Type B pancreatic cell (in vitro differentiated cells): ENCODE data around the gene LEO1. TPM values are rescaled to one million over a fixed set of nuclear protein-coding genes. Genes with fewer than 3 reads are reported as not detected.

ENCODE experiments used
- DNase-seq: peaks from one replicate; pipeline ENCODE4 v3.0.0; 2021; ENCODE audit warnings: mixed read lengths; ENCODE audit not compliant: unreplicated experiment; ENCODE audit errors: extremely low spot score
- H3K27ac Mint-ChIP-seq: 2 replicates; pipeline ENCODE4 v1.8.0; 2021; ENCODE audit warnings: mild to moderate bottlenecking, mixed read lengths
- H3K27me3 Mint-ChIP-seq: 2 replicates; pipeline ENCODE4 v1.8.0; 2021; ENCODE audit warnings: mixed read lengths
- H3K36me3 Mint-ChIP-seq: 2 replicates; pipeline ENCODE4 v1.8.0; 2021; ENCODE audit warnings: mixed read lengths
- H3K4me1 Mint-ChIP-seq: one replicate; pipeline ENCODE4 v1.8.0; 2021; ENCODE audit warnings: mixed read lengths; ENCODE audit not compliant: unreplicated experiment
- H3K4me3 Mint-ChIP-seq: 2 replicates; pipeline ENCODE4 v1.8.0; 2021; ENCODE audit warnings: mild to moderate bottlenecking, mixed read lengths
- H3K9me3 Mint-ChIP-seq: 2 replicates; pipeline ENCODE4 v1.8.0; 2021; ENCODE audit warnings: mixed read lengths
- total RNA-seq: library from RNA; stranded (reverse); gene quantifications from 2 replicates; pipeline ENCODE4 v1.2.1, GENCODE V29; 2021; ENCODE audit warnings: low replicate concordance
- TF ChIP-seq, protein P1 (sequence below): fragments of 200-600 bp; sonication (generic); conservative IDR thresholded peaks from 2 replicates; pipeline ENCODE4 v1.5.0; 2021; ENCODE audit warnings: antibody characterized with exemption, mild to moderate bottlenecking

The LEO1 gene
- total RNA-seq, 1 donor from 2014 or later, result 30.0 TPM

DNA sequence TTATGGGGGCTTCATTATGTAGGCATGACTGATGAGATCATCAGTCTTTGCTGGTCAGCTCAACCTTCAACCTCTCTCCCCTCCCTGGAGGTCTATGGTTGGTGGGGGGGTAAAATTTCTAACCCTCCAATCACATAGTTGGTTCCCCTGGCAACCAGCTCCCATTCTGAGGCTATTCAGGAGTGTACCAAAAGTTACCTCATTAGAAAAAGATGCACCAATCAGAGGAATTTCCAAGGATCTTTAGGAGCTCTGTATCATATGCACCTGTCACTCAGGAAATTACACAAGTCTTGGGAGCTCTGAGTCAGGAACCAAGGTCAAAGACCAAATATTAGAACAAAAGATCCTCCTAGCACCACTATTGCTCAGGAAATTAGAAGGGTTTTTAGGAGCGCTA is 21.4 kb upstream of the LEO1 start:
- H3K4me1 Mint-ChIP-seq, result no peaks in the 10 kb centered on the region
- no peaks in the 10 kb centered on the region for H3K9me3 Mint-ChIP-seq
- no peak overlapping the region for H3K4me3 Mint-ChIP-seq
- TF ChIP-seq, protein P1, sequence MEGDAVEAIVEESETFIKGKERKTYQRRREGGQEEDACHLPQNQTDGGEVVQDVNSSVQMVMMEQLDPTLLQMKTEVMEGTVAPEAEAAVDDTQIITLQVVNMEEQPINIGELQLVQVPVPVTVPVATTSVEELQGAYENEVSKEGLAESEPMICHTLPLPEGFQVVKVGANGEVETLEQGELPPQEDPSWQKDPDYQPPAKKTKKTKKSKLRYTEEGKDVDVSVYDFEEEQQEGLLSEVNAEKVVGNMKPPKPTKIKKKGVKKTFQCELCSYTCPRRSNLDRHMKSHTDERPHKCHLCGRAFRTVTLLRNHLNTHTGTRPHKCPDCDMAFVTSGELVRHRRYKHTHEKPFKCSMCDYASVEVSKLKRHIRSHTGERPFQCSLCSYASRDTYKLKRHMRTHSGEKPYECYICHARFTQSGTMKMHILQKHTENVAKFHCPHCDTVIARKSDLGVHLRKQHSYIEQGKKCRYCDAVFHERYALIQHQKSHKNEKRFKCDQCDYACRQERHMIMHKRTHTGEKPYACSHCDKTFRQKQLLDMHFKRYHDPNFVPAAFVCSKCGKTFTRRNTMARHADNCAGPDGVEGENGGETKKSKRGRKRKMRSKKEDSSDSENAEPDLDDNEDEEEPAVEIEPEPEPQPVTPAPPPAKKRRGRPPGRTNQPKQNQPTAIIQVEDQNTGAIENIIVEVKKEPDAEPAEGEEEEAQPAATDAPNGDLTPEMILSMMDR, result no peak
- H3K36me3 Mint-ChIP-seq, result no peaks in the 10 kb centered on the region
- H3K27ac Mint-ChIP-seq, result no peak overlapping the region
- no peaks in the 10 kb centered on the region for H3K27me3 Mint-ChIP-seq
- DNase-seq, result no peak

DNA sequence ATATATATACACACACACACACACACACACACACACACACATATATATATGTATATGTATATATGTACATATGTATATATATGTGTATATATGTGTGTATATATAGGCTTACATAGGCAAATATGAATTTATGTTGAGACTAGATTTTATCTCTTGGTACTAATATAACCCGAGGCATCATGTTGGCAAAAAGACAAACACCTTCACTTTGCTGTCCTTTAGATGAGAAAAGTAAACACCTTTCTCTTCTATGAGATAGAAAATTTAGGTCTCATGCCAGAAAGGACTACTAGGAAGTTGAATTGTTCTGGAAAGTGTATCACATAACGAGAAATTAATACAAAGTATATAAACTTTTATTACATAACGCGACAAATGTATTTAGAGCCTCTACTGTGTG is 19.6 kb upstream of the LEO1 start:
- no peaks in the 10 kb centered on the region for H3K9me3 Mint-ChIP-seq
- DNase-seq, result no peak
- no peak overlapping the region for H3K27ac Mint-ChIP-seq
- no peaks in the 10 kb centered on the region for H3K27me3 Mint-ChIP-seq
- H3K4me1 Mint-ChIP-seq, result no peaks in the 10 kb centered on the region
- TF ChIP-seq, protein P1, result no peak
- H3K4me3 Mint-ChIP-seq, result no peak overlapping the region
- H3K36me3 Mint-ChIP-seq, result no peaks in the 10 kb centered on the region

DNA sequence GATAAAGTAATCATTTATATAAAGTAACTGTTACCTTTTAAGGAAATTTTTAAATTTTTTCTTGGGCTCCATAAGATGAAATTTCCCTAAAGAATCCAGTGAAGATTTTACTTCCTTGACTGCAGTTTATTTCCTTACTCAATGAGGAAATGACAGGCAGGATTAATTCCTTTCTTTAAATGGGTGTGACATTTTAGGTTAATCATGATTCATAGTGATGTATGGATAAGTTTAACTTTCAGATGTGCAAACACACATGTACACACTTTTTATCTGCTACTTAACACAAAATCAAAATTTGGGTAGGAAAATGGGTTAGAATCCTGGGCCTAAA is 11.2 kb upstream of the LEO1 start:
- TF ChIP-seq, protein P1, result no peak
- peak overlapping the region; percentile 43 for H3K27ac Mint-ChIP-seq
- H3K4me1 Mint-ChIP-seq, result peaks cover 12% of the 10 kb centered on the region

DNA sequence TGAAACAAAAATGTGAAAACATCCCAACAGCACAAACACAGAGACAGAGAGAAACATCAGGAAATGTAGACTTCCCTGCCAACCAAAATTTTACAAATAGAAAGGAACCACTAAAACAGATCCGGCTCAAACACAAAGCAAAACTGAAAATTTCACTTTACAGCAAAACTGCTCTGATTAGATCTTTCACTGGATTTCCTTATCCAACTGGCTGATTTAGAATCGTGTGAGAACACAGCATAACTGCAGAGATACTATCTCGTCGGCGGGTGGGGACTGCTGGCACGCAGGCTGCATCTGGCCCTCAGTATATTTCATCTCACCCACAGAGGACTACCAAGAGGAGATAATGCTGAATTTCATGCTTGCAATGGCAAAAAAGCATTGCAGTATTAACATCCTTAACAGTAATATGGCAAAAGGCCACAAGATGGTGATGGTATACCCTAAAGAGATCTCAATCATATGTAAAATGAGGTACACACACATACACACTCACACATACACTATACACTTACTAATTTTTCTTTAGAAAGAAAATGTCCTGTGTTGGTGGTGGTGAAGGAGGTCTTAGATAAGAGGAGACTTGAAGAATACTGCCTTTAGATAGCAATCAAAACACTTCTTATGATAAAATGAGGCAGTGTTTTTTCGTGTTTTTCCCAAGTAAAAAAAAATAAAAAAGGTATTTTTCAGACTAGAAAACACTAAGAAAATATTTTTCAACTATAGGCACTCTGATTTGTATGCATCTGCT is 10.6 kb upstream of the LEO1 start:
- DNase-seq, result no peak
- no peaks in the 10 kb centered on the region for H3K36me3 Mint-ChIP-seq
- TF ChIP-seq, protein P1, result peak; percentile 75
- no peaks in the 10 kb centered on the region for H3K9me3 Mint-ChIP-seq
- no peaks in the 10 kb centered on the region for H3K27me3 Mint-ChIP-seq
- H3K27ac Mint-ChIP-seq, result peak overlapping the region; percentile 95
- H3K4me3 Mint-ChIP-seq, result peak overlapping the region; percentile 74
- peaks cover 12% of the 10 kb centered on the region for H3K4me1 Mint-ChIP-seq

More for the DNA sequence above, 11.2 kb upstream of the LEO1 start:
- no peaks in the 10 kb centered on the region for H3K27me3 Mint-ChIP-seq
- no peaks in the 10 kb centered on the region for H3K36me3 Mint-ChIP-seq
- DNase-seq, result no peak
- no peak overlapping the region for H3K4me3 Mint-ChIP-seq
- no peaks in the 10 kb centered on the region for H3K9me3 Mint-ChIP-seq

DNA sequence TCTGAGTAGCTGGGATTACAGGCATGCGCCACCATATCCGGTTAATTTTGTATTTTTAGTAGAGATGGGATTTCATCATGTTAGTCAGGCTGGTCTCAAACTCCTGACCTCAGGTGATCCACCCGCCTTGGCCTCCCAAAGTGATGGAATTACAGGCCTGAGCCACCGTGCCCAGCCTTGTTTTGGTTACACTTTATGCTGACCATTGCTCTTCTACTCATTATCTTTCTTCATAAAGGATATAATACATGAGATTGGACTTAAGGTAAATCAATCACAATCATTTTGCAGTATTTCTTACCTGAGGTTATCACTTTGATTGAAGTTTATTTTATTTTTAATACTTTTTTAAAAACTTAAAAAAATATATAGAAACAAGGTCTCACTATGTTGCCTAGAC is 2.2 kb upstream of the LEO1 start:
- DNase-seq, result no peak
- H3K27me3 Mint-ChIP-seq, result peaks cover 4% of the 10 kb centered on the region
- no peak overlapping the region for H3K4me3 Mint-ChIP-seq
- TF ChIP-seq, protein P1, result no peak
- no peaks in the 10 kb centered on the region for H3K9me3 Mint-ChIP-seq
- peaks cover 8% of the 10 kb centered on the region for H3K36me3 Mint-ChIP-seq
- H3K27ac Mint-ChIP-seq, result no peak overlapping the region
- H3K4me1 Mint-ChIP-seq, result peaks cover 15% of the 10 kb centered on the region

DNA sequence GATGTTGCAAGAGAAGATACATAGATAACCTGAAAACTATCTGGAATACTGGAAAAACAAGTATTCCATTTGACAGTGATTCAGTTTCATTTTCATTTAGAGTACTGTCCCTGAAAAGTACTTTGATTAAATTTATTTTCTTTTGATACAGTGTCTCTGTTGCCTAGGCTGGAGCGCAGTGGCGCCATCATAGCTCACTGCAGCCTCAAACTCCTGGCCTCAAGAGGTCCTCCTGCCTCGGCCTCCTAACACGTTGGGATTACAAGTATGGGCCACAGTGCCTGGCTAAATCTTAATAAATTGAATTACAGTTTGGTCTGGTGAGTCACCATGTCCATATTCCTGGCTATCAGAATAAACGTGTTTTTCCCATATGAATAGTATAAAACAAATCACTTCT is 1.6 kb upstream of the LEO1 start:
- peak overlapping the region; percentile 76 for H3K4me3 Mint-ChIP-seq
- H3K27ac Mint-ChIP-seq, result peak overlapping the region; percentile 80
- TF ChIP-seq, protein P1, result no peak
- peaks cover 4% of the 10 kb centered on the region for H3K27me3 Mint-ChIP-seq
- H3K36me3 Mint-ChIP-seq, result peaks cover 8% of the 10 kb centered on the region
- peaks cover 15% of the 10 kb centered on the region for H3K4me1 Mint-ChIP-seq
- H3K9me3 Mint-ChIP-seq, result no peaks in the 10 kb centered on the region
- DNase-seq, result no peak
